Neuronal stem cell (in vitro differentiated cells): Measurements from ENCODE around the gene MCCC2. TPM values are rescaled to one million over a fixed set of nuclear protein-coding genes. Genes with fewer than 3 reads are reported as not detected.
"Not testable (repeated sequence)": the region's sequence is repeated elsewhere in the genome, so short reads cannot be mapped to it uniquely, and the experiment has no call there.

Source experiments
- DNase-seq: peaks from one replicate; pipeline ENCODE4 v3.0.0-alpha.2; 2013; ENCODE audit warnings: low spot score
- H2AFZ ChIP-seq: one replicate; pipeline ENCODE4 v1.6.1; 2013; ENCODE audit warnings: mild to moderate bottlenecking, low read length, inconsistent platforms
- H2AK5ac ChIP-seq: 2 replicates; pipeline ENCODE4 v1.6.1; 2013; ENCODE audit warnings: low read depth, mild to moderate bottlenecking, inconsistent platforms, low read length, moderate library complexity, mixed read lengths
- H2BK120ac ChIP-seq: 2 replicates; pipeline ENCODE4 v1.6.1; 2013; ENCODE audit warnings: low read depth, mild to moderate bottlenecking, inconsistent platforms, low read length, moderate library complexity, mixed read lengths
- H2BK12ac ChIP-seq: one replicate; pipeline ENCODE4 v1.6.1; 2013; ENCODE audit warnings: low read length, inconsistent platforms
- H2BK15ac ChIP-seq: 2 replicates; pipeline ENCODE4 v1.6.1; 2013; ENCODE audit warnings: mild to moderate bottlenecking, low read length, inconsistent platforms, mixed read lengths
- H2BK5ac ChIP-seq: one replicate; pipeline ENCODE4 v1.6.1; 2013; ENCODE audit warnings: inconsistent platforms, mild to moderate bottlenecking, low read length, moderate library complexity
- H3K14ac ChIP-seq: one replicate; pipeline ENCODE4 v1.6.1; 2013; ENCODE audit warnings: low read length, inconsistent platforms
- H3K18ac ChIP-seq: 2 replicates; pipeline ENCODE4 v1.6.1; 2013; ENCODE audit warnings: low read length, inconsistent platforms
- H3K23ac ChIP-seq: 2 replicates; pipeline ENCODE4 v1.6.1; 2013; ENCODE audit warnings: low read depth, mild to moderate bottlenecking, mixed read lengths, low read length, inconsistent platforms; ENCODE audit not compliant: poor library complexity
- H3K27ac ChIP-seq: replicated peaks from 3 replicates; pipeline ENCODE4 v1.5.1; 2013; ENCODE audit warnings: low read length, inconsistent platforms
- H3K27me3 ChIP-seq, 3 experiments: 2 replicates each; pipeline ENCODE4 v1.6.1; 2013; ENCODE audit warnings: low read length in 3 of 3, mild to moderate bottlenecking in 2 of 3, inconsistent platforms in 1 of 3, low read depth in 1 of 3, mixed read lengths in 1 of 3, moderate library complexity in 1 of 3; ENCODE audit not compliant: control insufficient read depth in 3 of 3, insufficient read depth in 3 of 3
- H3K36me3 ChIP-seq, 2 donors: replicated peaks in 1 of 2; 2 replicates each; pipeline ENCODE4 v1.6.1; 2013; ENCODE audit warnings: low read length in 2 of 2; ENCODE audit not compliant: control insufficient read depth in 2 of 2, insufficient read depth in 2 of 2
- H3K4ac ChIP-seq: 2 replicates; pipeline ENCODE4 v1.6.1; 2013; ENCODE audit warnings: inconsistent platforms, mild to moderate bottlenecking, low read length, moderate library complexity
- H3K4me1 ChIP-seq, 2 donors: 1 replicate in 1 of 2; 2 replicates in 1 of 2; pipeline ENCODE4 v1.6.1; 2013; ENCODE audit warnings: low read length in 2 of 2, low read depth in 1 of 2; ENCODE audit not compliant: control insufficient read depth in 2 of 2, insufficient read depth in 1 of 2
- H3K4me2 ChIP-seq: one replicate; pipeline ENCODE4 v1.6.1; 2013; ENCODE audit warnings: mild to moderate bottlenecking, low read length, inconsistent platforms; ENCODE audit not compliant: insufficient read depth, poor library complexity, severe bottlenecking
- H3K4me3 ChIP-seq, 2 donors: 2 replicates each; pipeline ENCODE4 v1.5.1; 2013; ENCODE audit warnings: low read length in 2 of 2, mild to moderate bottlenecking in 2 of 2, inconsistent platforms in 1 of 2, moderate library complexity in 1 of 2
- H3K79me1 ChIP-seq: one replicate; pipeline ENCODE4 v1.6.1; 2013; ENCODE audit warnings: low read depth, mild to moderate bottlenecking, inconsistent platforms, low read length, moderate library complexity
- H3K9ac ChIP-seq: one replicate; pipeline ENCODE4 v1.6.1; 2013; ENCODE audit warnings: mild to moderate bottlenecking, low read depth, low read length, inconsistent platforms; ENCODE audit not compliant: poor library complexity
- H3K9me3 ChIP-seq, 2 donors: replicated peaks in 1 of 2; 2 replicates each; pipeline versions ENCODE3 to v1.6.1; 2013; ENCODE audit warnings: low read length in 2 of 2, mild to moderate bottlenecking in 2 of 2, inconsistent platforms in 1 of 2, low read depth in 1 of 2, mixed read lengths in 1 of 2, moderate library complexity in 1 of 2; ENCODE audit not compliant: control insufficient read depth in 2 of 2, insufficient read depth in 1 of 2
- H4K8ac ChIP-seq: one replicate; pipeline ENCODE4 v1.6.1; 2013; ENCODE audit warnings: low read depth, mild to moderate bottlenecking, inconsistent platforms, low read length, moderate library complexity
- H4K91ac ChIP-seq: one replicate; pipeline ENCODE4 v1.6.1; 2013; ENCODE audit warnings: low read length, low read depth, mild to moderate bottlenecking, inconsistent platforms; ENCODE audit not compliant: poor library complexity
- WGBS, 2 donors: extraction: QIAGEN DNeasy Blood & Tissue Kit; methylation state at CpG; one replicate each; pipeline ENCODE4 v1.1.7; 2013; ENCODE audit warnings: missing lambda C conversion rate in 2 of 2, mixed read lengths in 1 of 2; ENCODE audit not compliant: insufficient read length in 2 of 2, insufficient replicate concordance in 1 of 2; ENCODE audit errors: extremely low coverage in 2 of 2; 5-methylcytosine and 5-hydroxymethylcytosine counted together
- polyA plus RNA-seq, 2 experiments: library from polyadenylated mRNA; stranded (reverse); fragments of 200-250 nt; gene quantifications; one replicate each; pipeline ENCODE4 v1.2.3, GENCODE V29; 2013

The MCCC2 gene
- polyA plus RNA-seq (2013, experiment 1 of 2) = 31.4 TPM
- polyA plus RNA-seq (2013, experiment 2 of 2) = 31.0 TPM

- H3K27me3 ChIP-seq = no peaks in the 10 kb centered on the region
- H2AK5ac ChIP-seq = no peak within 1 kb of the TSS
- peak within 1 kb of the TSS; percentile 81 for H3K23ac ChIP-seq
- H2BK15ac ChIP-seq = no peak within 1 kb of the TSS
- H3K27ac ChIP-seq = peak within 1 kb of the TSS; percentile 57
- peak within 1 kb of the TSS; percentile 84 for H3K18ac ChIP-seq
- peak within 1 kb of the TSS; percentile 85 for H2AFZ ChIP-seq
- no peak within 1 kb of the TSS for H2BK120ac ChIP-seq
- no peak within 1 kb of the TSS for H4K8ac ChIP-seq
- H3K4me1 ChIP-seq = no peaks in the 10 kb centered on the region
- H3K14ac ChIP-seq = no peak within 1 kb of the TSS
- H2BK12ac ChIP-seq = peak within 1 kb of the TSS; percentile 51
- H3K4me3 ChIP-seq = peak within 1 kb of the TSS; percentile 47 to 82
- H3K36me3 ChIP-seq = no peaks in the 10 kb centered on the region
- no peaks in the 10 kb centered on the region for H3K9me3 ChIP-seq
- DNase-seq = peak; percentile 88
- peak within 1 kb of the TSS; percentile 87 for H3K4me2 ChIP-seq
- no CpG with 5 or more reads among the region's 56 CpGs for WGBS, 2 donors
- H3K9ac ChIP-seq = peak within 1 kb of the TSS; percentile 99
- no peaks in the 10 kb centered on the region for H3K79me1 ChIP-seq
- no peak within 1 kb of the TSS for H4K91ac ChIP-seq
- H2BK5ac ChIP-seq = peak within 1 kb of the TSS; percentile 90
- H3K4ac ChIP-seq = no peak within 1 kb of the TSS
These were observed at the start of gene MCCC2 for GRCh38 chr5:71586941-71587765. Gene MCCC2 (plus strand): TSS chr5:71587340. CDS start chr5:71587426, 86 bp downstream.

GRCh38 chr5:71537687-71538086 lies 49.5 kb upstream of the MCCC2 start:
- no peaks in the 10 kb centered on the region for H3K9me3 ChIP-seq
- no peaks in the 10 kb centered on the region for H3K27me3 ChIP-seq
- peaks cover 1% of the 10 kb centered on the region for H3K79me1 ChIP-seq
- no peak overlapping the region for H3K4me2 ChIP-seq
- no peak overlapping the region for H2BK15ac ChIP-seq
- no CpG with 5 or more reads among the region's 3 CpGs for WGBS, 2 donors
- H4K8ac ChIP-seq = no peak overlapping the region
- H2AFZ ChIP-seq = no peak overlapping the region
- H3K4me1 ChIP-seq = no peaks in the 10 kb centered on the region
- H3K4ac ChIP-seq = no peak overlapping the region
- no peak overlapping the region for H3K23ac ChIP-seq
- no peak overlapping the region for H3K27ac ChIP-seq
- peaks cover 0 to 95% of the 10 kb centered on the region in 2 donors for H3K36me3 ChIP-seq
- no peak for DNase-seq
- no peak overlapping the region for H2BK12ac ChIP-seq
- H2BK120ac ChIP-seq = no peak overlapping the region
- H2AK5ac ChIP-seq = no peak overlapping the region
- no peak overlapping the region for H3K4me3 ChIP-seq
- H3K9ac ChIP-seq = no peak overlapping the region
- H3K18ac ChIP-seq = no peak overlapping the region
- H4K91ac ChIP-seq = no peak overlapping the region
- no peak overlapping the region for H2BK5ac ChIP-seq
- H3K14ac ChIP-seq = no peak overlapping the region

- H3K23ac ChIP-seq, H2BK15ac ChIP-seq, H3K4ac ChIP-seq, H3K9ac ChIP-seq, H2BK12ac ChIP-seq, H3K9me3 ChIP-seq, H2BK5ac ChIP-seq, H3K18ac ChIP-seq, H3K79me1 ChIP-seq, H3K27me3 ChIP-seq, H3K4me2 ChIP-seq, H4K91ac ChIP-seq, H2BK120ac ChIP-seq, H2AFZ ChIP-seq, H3K27ac ChIP-seq, H3K14ac ChIP-seq, H4K8ac ChIP-seq, H3K4me3 ChIP-seq, H3K4me1 ChIP-seq, H2AK5ac ChIP-seq, DNase-seq: not testable (repeated sequence)
- no CpG with 5 or more reads among the region's 7 CpGs for WGBS, 2 donors
- peaks cover 18 to 81% of the 10 kb centered on the region in 2 donors for H3K36me3 ChIP-seq
These were observed 36.3 kb upstream of the MCCC2 start for GRCh38 chr5:71550885-71551284.

GRCh38 chr5:71551582-71551981 lies 35.6 kb upstream of the MCCC2 start:
- not testable (repeated sequence) for H2AK5ac ChIP-seq, DNase-seq
- peaks cover 16 to 81% of the 10 kb centered on the region in 2 donors for H3K36me3 ChIP-seq

More at GRCh38 chr5:71551582-71551981, 35.6 kb upstream of the MCCC2 start:
- not testable (repeated sequence) for H3K4me1 ChIP-seq, H2BK5ac ChIP-seq, H3K4me3 ChIP-seq, H3K4ac ChIP-seq, H3K27me3 ChIP-seq, H2BK120ac ChIP-seq, H3K79me1 ChIP-seq, H2BK12ac ChIP-seq, H3K4me2 ChIP-seq, H3K14ac ChIP-seq, H3K23ac ChIP-seq, H3K27ac ChIP-seq, H3K18ac ChIP-seq, H3K9me3 ChIP-seq, H2AFZ ChIP-seq, H2BK15ac ChIP-seq, H4K8ac ChIP-seq, H3K9ac ChIP-seq, H4K91ac ChIP-seq
- no CpG with 5 or more reads among the region's 27 CpGs for WGBS, 2 donors
